Colon (tissue), 2 donors: ENCODE measurements around the gene IL13.

Source experiments
- FAIRE-seq: peaks from 2 replicates; lab custom pipeline; 2012; peaks lifted over from hg19 to GRCh38; lab: Jason Lieb, UNC
- donor health status: control.
- donor health status: control.

IL13 gene

GRCh38 chr5:132669966-132670882, 12.3 kb downstream of the IL13 start:
- FAIRE-seq, result no peak

- FAIRE-seq, result no peak
Measured at GRCh38 chr5:132671000-132671399, 13.0 kb downstream of the IL13 start.

GRCh38 chr5:132673488-132673887, 15.5 kb downstream of the IL13 start:
- FAIRE-seq, result no peak

- no peak for FAIRE-seq
Measured at GRCh38 chr5:132673939-132674630, 16.1 kb downstream of the IL13 start, which contains the start of gene IL4. Gene IL4, plus strand, starts transcription at chr5:132673989. Its CDS starts 62 bp downstream, at chr5:132674051.

GRCh38 chr5:132674671-132675506, 16.9 kb downstream of the IL13 start:
- no peak for FAIRE-seq

GRCh38 chr5:132675936-132676689, 18.1 kb downstream of the IL13 start:
- FAIRE-seq, result no peak

- FAIRE-seq, result no peak
Measured at GRCh38 chr5:132677191-132677590, 19.2 kb downstream of the IL13 start.

GRCh38 chr5:132677682-132678400, 19.9 kb downstream of the IL13 start:
- no peak for FAIRE-seq

- FAIRE-seq, result no peak
Measured at GRCh38 chr5:132678735-132679134, 20.8 kb downstream of the IL13 start.

- FAIRE-seq, result no peak
Measured at GRCh38 chr5:132679166-132679565, 21.2 kb downstream of the IL13 start.

GRCh38 chr5:132679717-132680380, 21.9 kb downstream of the IL13 start:
- FAIRE-seq, result no peak

GRCh38 chr5:132680780-132681475, 23.0 kb downstream of the IL13 start:
- FAIRE-seq, result no peak

- no peak for FAIRE-seq
Measured at GRCh38 chr5:132681476-132681831, 23.5 kb downstream of the IL13 start.

GRCh38 chr5:132681983-132682382, 24.0 kb downstream of the IL13 start:
- no peak for FAIRE-seq

GRCh38 chr5:132684491-132684890, 26.5 kb downstream of the IL13 start:
- FAIRE-seq, result no peak

GRCh38 chr5:132684922-132685720, 27.1 kb downstream of the IL13 start:
- FAIRE-seq, result no peak

GRCh38 chr5:132686193-132686592, 28.2 kb downstream of the IL13 start:
- FAIRE-seq, result no peak

- FAIRE-seq, result no peak
Measured at GRCh38 chr5:132687995-132688394, 30.0 kb downstream of the IL13 start.
